GM19239 (cell line): Measurements from ENCODE around the gene SPI1.

Source experiments
- DNase-seq: peaks from one replicate; pipeline ENCODE4 v3.0.0; 2011; ENCODE audit warnings: low spot score; ENCODE audit not compliant: insufficient read length
- FAIRE-seq: peaks from 2 replicates; lab custom pipeline; 2011; peaks lifted over from hg19 to GRCh38; lab: Jason Lieb, UNC

SPI1 gene

GRCh38 chr11:47390422-47390760, 12.0 kb upstream of the SPI1 start:
- no peak for FAIRE-seq
- no peak for DNase-seq

GRCh38 chr11:47389577-47390421, 11.5 kb upstream of the SPI1 start:
- no peak for DNase-seq
- FAIRE-seq, result no peak

- DNase-seq, result no peak
- no peak for FAIRE-seq
Measured at GRCh38 chr11:47388697-47389576, 10.6 kb upstream of the SPI1 start.

GRCh38 chr11:47387944-47388696, 9.8 kb upstream of the SPI1 start:
- FAIRE-seq (no peak), DNase-seq (no peak)

GRCh38 chr11:47384498-47384897, 6.2 kb upstream of the SPI1 start:
- FAIRE-seq (no peak), DNase-seq (no peak)

- DNase-seq (no peak), FAIRE-seq (no peak)
Measured at GRCh38 chr11:47383071-47383470, 4.7 kb upstream of the SPI1 start.

GRCh38 chr11:47380078-47380477, 1.7 kb upstream of the SPI1 start:
- DNase-seq, result no peak
- FAIRE-seq, result no peak

GRCh38 chr11:47379317-47379716, 970 bp upstream of the SPI1 start:
- FAIRE-seq (peak; percentile 83), DNase-seq (no peak)

GRCh38 chr11:47378836-47379170, 456 bp upstream of the SPI1 start:
- DNase-seq (no peak), FAIRE-seq (no peak)

GRCh38 chr11:47377571-47378009, 757 bp downstream of the SPI1 start:
- no peak for DNase-seq
- FAIRE-seq, result peak; percentile 55

- DNase-seq (no peak), FAIRE-seq (peak; percentile 40)
Measured at GRCh38 chr11:47376525-47377371, 1.6 kb downstream of the SPI1 start.

- no peak for FAIRE-seq
- DNase-seq, result no peak
Measured at GRCh38 chr11:47376107-47376524, 2.2 kb downstream of the SPI1 start.

- no peak for FAIRE-seq
Measured at GRCh38 chr11:47375546-47376085, 2.7 kb downstream of the SPI1 start.

GRCh38 chr11:47375020-47375419, 3.3 kb downstream of the SPI1 start:
- DNase-seq, result no peak
- FAIRE-seq, result no peak

More at GRCh38 chr11:47375546-47376085, 2.7 kb downstream of the SPI1 start:
- no peak for DNase-seq

GRCh38 chr11:47374720-47375019, 3.7 kb downstream of the SPI1 start:
- DNase-seq, result no peak
- no peak for FAIRE-seq

- no peak for FAIRE-seq
- DNase-seq, result peak; percentile 76
Measured at GRCh38 chr11:47373876-47374719, 4.2 kb downstream of the SPI1 start.

- FAIRE-seq (no peak), DNase-seq (no peak)
Measured at GRCh38 chr11:47372422-47372821, 5.9 kb downstream of the SPI1 start.

GRCh38 chr11:47369676-47370075, 8.7 kb downstream of the SPI1 start:
- DNase-seq (no peak), FAIRE-seq (no peak)

GRCh38 chr11:47366020-47366490, 12.3 kb downstream of the SPI1 start:
- DNase-seq, result no peak

More at GRCh38 chr11:47366020-47366490, 12.3 kb downstream of the SPI1 start:
- FAIRE-seq, result no peak
